Measurements from ENCODE around the gene CCDC43.

GRCh38 chr17:44688200-44688599 is 1.4 kb downstream of the CCDC43 start:
- TF ChIP-seq CTCF (IDR thresholded peaks at IDR 0.05), result no peak
- TF ChIP-seq POLR2A (IDR thresholded peaks at IDR 0.05), result no peak
